HepG2 (cell line): ENCODE data around the gene SELENOH. TPM values are rescaled to one million over a fixed set of nuclear protein-coding genes. Genes with fewer than 3 reads are reported as not detected.

Experiments used
- ATAC-seq: fragments of 200-7000 bp; cut with Tn5 transposase; 3 replicates; pipeline ENCODE4 v1.9.1; 2020; ENCODE audit warnings: mild to moderate bottlenecking, moderate library complexity
- BruUV-seq: library from RNA; stranded (reverse); fragments of 400-500 nt; replicated peaks from 2 replicates; lab custom pipeline; 2021; lab: Mats Ljungman, UMichigan
- CTCF ChIA-PET: fragments of 300-600 bp; formaldehyde crosslinking; extraction: SDS; loops from one replicate; lab custom pipeline; 2021; ENCODE audit warnings: low total read pairs, inconsistent platforms, low intra/inter-chr PET ratio; lab: Yijun Ruan, JAX
- POLR2A ChIA-PET: fragments of 350-600 bp; sonication (Branson Sonifier 250); formaldehyde crosslinking; loops from one replicate; lab custom pipeline; 2020; ENCODE audit warnings: antibody characterized with exemption, inconsistent platforms; lab: Yijun Ruan, JAX
- DNase-seq: peaks from one replicate; pipeline ENCODE4 v3.0.0-alpha.2; 2015; ENCODE audit warnings: low spot score
- FAIRE-seq: peaks from 3 replicates; lab custom pipeline; 2011; peaks lifted over from hg19 to GRCh38; lab: Jason Lieb, UNC
- H2AFZ ChIP-seq: one replicate; pipeline ENCODE4 v1.6.1; 2011; ENCODE audit warnings: low read length, inconsistent platforms
- H3K27ac ChIP-seq: fragments of 300-600 bp; 3 replicates; pipeline ENCODE4 v1.8.0; 2011; ENCODE audit warnings: mixed run types, mild to moderate bottlenecking, mixed read lengths, low read length, inconsistent platforms; ENCODE audit not compliant: insufficient read depth; ENCODE audit errors: extremely low read length
- H3K27me3 ChIP-seq, 2 experiments: fragments of 200-600 bp in 1 of 2; 2 replicates in 1 of 2; 3 replicates in 1 of 2; pipeline versions ENCODE4 v1.6.0 to v1.8.0; 2011; ENCODE audit warnings: low read length in 2 of 2, mild to moderate bottlenecking in 2 of 2, moderate library complexity in 2 of 2, inconsistent platforms in 1 of 2; ENCODE audit not compliant: insufficient read depth in 2 of 2, control insufficient read depth in 1 of 2
- H3K36me3 ChIP-seq, 2 experiments: fragments of 200-600 bp in 1 of 2; replicated peaks in 1 of 2; 2 replicates in 1 of 2; 3 replicates in 1 of 2; pipeline versions ENCODE4 v1.5.1 to v1.8.0; 2011; ENCODE audit warnings: low read length in 2 of 2, inconsistent platforms in 1 of 2; ENCODE audit not compliant: insufficient read depth in 2 of 2, control insufficient read depth in 1 of 2
- H3K4me1 ChIP-seq: 2 replicates; pipeline ENCODE4 v1.5.1; 2012; ENCODE audit warnings: low read length, inconsistent platforms; ENCODE audit not compliant: insufficient read depth
- H3K4me2 ChIP-seq: 2 replicates; pipeline ENCODE4 v1.6.0; 2011; ENCODE audit warnings: low read depth, low read length, inconsistent platforms
- H3K4me3 ChIP-seq, 3 experiments: fragments of 200-600 bp in 1 of 3; sonication (generic), shearing (Covaris generic) in 1 of 3; replicated peaks in 1 of 3; 2 replicates each; pipeline ENCODE4 v1.5.1; 2011 to 2016; ENCODE audit warnings: low read length in 3 of 3, inconsistent platforms in 2 of 3, low read depth in 2 of 3, mild to moderate bottlenecking in 2 of 3, control low read depth in 1 of 3, mixed read lengths in 1 of 3; ENCODE audit not compliant: insufficient read depth in 1 of 3
- H3K79me2 ChIP-seq: one replicate; pipeline ENCODE4 v1.6.1; 2011; ENCODE audit warnings: low read length, inconsistent platforms; ENCODE audit not compliant: insufficient read depth
- H3K9ac ChIP-seq: 2 replicates; pipeline ENCODE4 v1.6.0; 2011; ENCODE audit warnings: mild to moderate bottlenecking, low read depth, low read length, inconsistent platforms; ENCODE audit not compliant: insufficient read depth
- H3K9me3 ChIP-seq: 2 replicates; pipeline ENCODE4 v1.5.1; 2012; ENCODE audit warnings: mild to moderate bottlenecking, low read length
- H4K20me1 ChIP-seq: 2 replicates; pipeline ENCODE4 v1.6.0; 2011; ENCODE audit warnings: inconsistent platforms, mild to moderate bottlenecking, low read length, moderate library complexity; ENCODE audit not compliant: insufficient read depth
- ARNTL ChIP-seq: sonication (generic); formaldehyde crosslinking; IDR thresholded peaks from 2 replicates; pipeline ENCODE4 v1.4.0; 2020; ENCODE audit warnings: mild to moderate bottlenecking, missing genetic modification reagents
- FOXK1 ChIP-seq: sonication (generic); formaldehyde crosslinking; IDR thresholded peaks from 2 replicates; pipeline ENCODE4 v1.4.0; 2020; ENCODE audit warnings: low read depth, missing genetic modification reagents, borderline replicate concordance
- HES4 ChIP-seq: sonication (generic); formaldehyde crosslinking; IDR thresholded peaks from 2 replicates; pipeline ENCODE4 v1.9.0; 2021; ENCODE audit warnings: mild to moderate bottlenecking, missing genetic modification reagents, borderline replicate concordance
- HOXA5 ChIP-seq: sonication (generic); formaldehyde crosslinking; IDR thresholded peaks from 2 replicates; pipeline ENCODE4 v1.4.0; 2020; ENCODE audit warnings: missing genetic modification reagents
- KDM5B ChIP-seq: sonication (generic); formaldehyde crosslinking; IDR thresholded peaks from 2 replicates; pipeline ENCODE4 v1.4.0; 2020; ENCODE audit warnings: missing genetic modification reagents, mild to moderate bottlenecking, borderline replicate concordance
- SIX1 ChIP-seq: sonication (generic); formaldehyde crosslinking; IDR thresholded peaks from 2 replicates; pipeline ENCODE4 v1.4.0; 2020; ENCODE audit warnings: missing genetic modification reagents, borderline replicate concordance
- SKI ChIP-seq: fragments of 450-650 bp; IDR thresholded peaks from one replicate; pipeline ENCODE4 v1.6.1; 2018; ENCODE audit warnings: mild to moderate bottlenecking; ENCODE audit not compliant: partially characterized antibody
- TRIM24 ChIP-seq: sonication (generic); formaldehyde crosslinking; IDR thresholded peaks from 2 replicates; pipeline ENCODE4 v1.8.0; 2022; ENCODE audit warnings: mild to moderate bottlenecking, missing genetic modification reagents
- ZC3H4 ChIP-seq: sonication (generic); formaldehyde crosslinking; IDR thresholded peaks from 2 replicates; pipeline ENCODE4 v1.4.0; 2020; ENCODE audit warnings: missing genetic modification reagents, borderline replicate concordance
- ZNF501 ChIP-seq: sonication (generic); formaldehyde crosslinking; IDR thresholded peaks from 2 replicates; pipeline ENCODE4 v1.5.1; 2020; ENCODE audit warnings: mild to moderate bottlenecking, moderate library complexity, missing genetic modification reagents
- WGBS: methylation state at CpG from one replicate; pipeline ENCODE4 v1.1.6; 2017; ENCODE audit warnings: low lambda C conversion rate; 5-methylcytosine and 5-hydroxymethylcytosine counted together
- in situ Hi-C: cut with HindIII; loops from 2 replicates; pipeline ENCODE4 v1.10.0; 2017; ENCODE audit warnings: low pct_unique_long_range_greater_than_20kb; ENCODE audit not compliant: extremely low pct_ligation_motif_present
- intact Hi-C: fragments of 100-400 bp; cut with micrococcal nuclease; formaldehyde crosslinking; loops from one replicate; pipeline ENCODE4 v1.10.0; 2022; ENCODE audit not compliant: unreplicated experiment
- polyA plus RNA-seq, 8 experiments: library from polyadenylated mRNA; depleted of rRNA in 3 of 8; stranded (reverse) in 7 of 8; unstranded in 1 of 8; fragments of >200 nt; fragmentation: Illumina TruSeq in 4 of 8; extraction: Trizol in 4 of 8; gene quantifications; 2 replicates each; pipeline versions ENCODE4 v1.2.1 to v1.2.3, GENCODE V29; 2011 to 2016; ENCODE audit warnings: low read depth in 4 of 8, missing spikeins in 1 of 8, mixed read lengths in 1 of 8; ENCODE audit not compliant: insufficient read depth in 1 of 8
- total RNA-seq, 5 experiments: library from RNA; depleted of rRNA; stranded (reverse); fragments of >200 nt; fragmentation: Illumina TruSeq; extraction: Trizol; gene quantifications; 2 replicates each; pipeline ENCODE4 v1.2.3, GENCODE V29; 2016; ENCODE audit warnings: low read depth in 1 of 5
- TF ChIP-seq, protein P1 (sequence below): IDR thresholded peaks from 2 replicates; pipeline ENCODE4 v1.6.1; 2016; ENCODE audit warnings: low read depth, borderline replicate concordance
- TF ChIP-seq, protein P2 (sequence below): sonication (generic); formaldehyde crosslinking; IDR thresholded peaks from 2 replicates; pipeline ENCODE4 v1.5.1; 2020; ENCODE audit warnings: missing genetic modification reagents, mild to moderate bottlenecking, borderline replicate concordance
- TF ChIP-seq, protein P3 (sequence below): sonication (generic); formaldehyde crosslinking; IDR thresholded peaks from 2 replicates; pipeline ENCODE4 v1.4.0; 2020; ENCODE audit warnings: missing genetic modification reagents

The SELENOH gene
- total and polyA plus RNA-seq, 2 of the 13 experiments (the other 11 are each of a cell fraction or from before 2014, with no cell fraction given): 27.2 to 77.4 TPM

DNA sequence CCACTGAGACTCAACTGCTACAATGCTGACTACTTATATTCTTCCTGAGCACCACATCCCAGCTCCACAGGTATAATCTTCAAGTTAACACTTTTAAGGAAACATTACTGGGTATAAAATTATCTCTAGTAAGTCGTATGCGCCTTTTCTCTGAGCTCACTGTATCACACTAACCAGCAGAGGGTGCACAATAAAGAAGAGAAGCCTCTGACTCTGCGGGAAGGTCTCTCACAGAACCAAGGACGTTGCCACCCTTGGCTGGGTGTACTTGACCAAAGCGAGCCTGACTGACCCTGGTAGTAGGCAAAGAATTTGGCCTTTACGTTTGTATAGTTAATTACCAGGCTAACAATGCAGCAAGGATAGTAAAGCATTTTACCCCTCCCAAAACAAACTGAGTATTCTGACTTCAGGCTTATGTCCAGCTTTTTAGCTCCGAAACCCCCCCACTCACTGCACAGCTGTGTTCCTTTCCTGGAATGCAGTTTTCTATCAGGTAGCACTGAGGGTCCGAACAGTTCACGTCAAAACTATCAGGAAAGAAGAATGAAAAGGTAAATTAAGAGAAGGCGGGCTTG lies 10.5 kb downstream of the SELENOH start, which contains the start of gene BTBD18:
TSS of gene BTBD18 (minus strand) at position 144 of the 578 bp plus-strand sequence. CDS start 631 bp downstream, outside the sequence.
- DNase-seq: peak; percentile 83
- Histone ChIP-seq H3K4me1 (peaks cover 26% of the 10 kb centered on the region), H4K20me1 (no peaks in the 10 kb centered on the region), H3K79me2 (no peaks in the 10 kb centered on the region), H3K9me3 (no peaks in the 10 kb centered on the region), H3K36me3 (no peaks in the 10 kb centered on the region), H3K4me3 (no peak within 1 kb of the TSS), H3K27me3 (no peaks in the 10 kb centered on the region), H3K4me2 (no peak within 1 kb of the TSS), H2AFZ (no peak within 1 kb of the TSS), H3K27ac (peak within 1 kb of the TSS; percentile 31), H3K9ac (no peak within 1 kb of the TSS)
- 45% methylated on average over 10 of the region's 10 CpGs for WGBS
- intact Hi-C loops: loop anchor here (1.0 kb wide), 1 partner anchor 49 kb away; no protein-coding TSS in a partner anchor
- BruUV-seq: no TSS peak
- in situ Hi-C loops: no loop called here
- CTCF ChIA-PET: interaction anchor here (1.5 to 3.1 kb wide), 2 partner anchors 49 to 761 kb away, joined by 5 to 47 read pairs; no protein-coding TSS in a partner anchor
- peak; percentile 94 for ATAC-seq
- peak; percentile 83 for FAIRE-seq
- POLR2A ChIA-PET: interaction anchor here (0.5 to 2.9 kb wide), 6 partner anchors 10 to 1800 kb away, joined by 3 to 19 read pairs (median 10); partner anchors contain the start of genes CTNND1 and SELENOH
- TF ChIP-seq, protein P1, sequence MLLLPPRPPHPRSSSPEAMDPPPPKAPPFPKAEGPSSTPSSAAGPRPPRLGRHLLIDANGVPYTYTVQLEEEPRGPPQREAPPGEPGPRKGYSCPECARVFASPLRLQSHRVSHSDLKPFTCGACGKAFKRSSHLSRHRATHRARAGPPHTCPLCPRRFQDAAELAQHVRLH (CRISPR knock-in tag): 0 out of 2 replicates have a peak, but pooled peaks have one; percentile 26
- no peak for TF ChIP-seq FOXK1 (CRISPR knock-in tag)
- TF ChIP-seq, protein P2, sequence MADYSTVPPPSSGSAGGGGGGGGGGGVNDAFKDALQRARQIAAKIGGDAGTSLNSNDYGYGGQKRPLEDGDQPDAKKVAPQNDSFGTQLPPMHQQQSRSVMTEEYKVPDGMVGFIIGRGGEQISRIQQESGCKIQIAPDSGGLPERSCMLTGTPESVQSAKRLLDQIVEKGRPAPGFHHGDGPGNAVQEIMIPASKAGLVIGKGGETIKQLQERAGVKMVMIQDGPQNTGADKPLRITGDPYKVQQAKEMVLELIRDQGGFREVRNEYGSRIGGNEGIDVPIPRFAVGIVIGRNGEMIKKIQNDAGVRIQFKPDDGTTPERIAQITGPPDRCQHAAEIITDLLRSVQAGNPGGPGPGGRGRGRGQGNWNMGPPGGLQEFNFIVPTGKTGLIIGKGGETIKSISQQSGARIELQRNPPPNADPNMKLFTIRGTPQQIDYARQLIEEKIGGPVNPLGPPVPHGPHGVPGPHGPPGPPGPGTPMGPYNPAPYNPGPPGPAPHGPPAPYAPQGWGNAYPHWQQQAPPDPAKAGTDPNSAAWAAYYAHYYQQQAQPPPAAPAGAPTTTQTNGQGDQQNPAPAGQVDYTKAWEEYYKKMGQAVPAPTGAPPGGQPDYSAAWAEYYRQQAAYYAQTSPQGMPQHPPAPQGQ (CRISPR knock-in tag): no peak
- TF ChIP-seq TRIM24 (CRISPR knock-in tag): no peak
- no peak for TF ChIP-seq SKI
- no peak for TF ChIP-seq ZNF501 (CRISPR knock-in tag)
- TF ChIP-seq KDM5B (CRISPR knock-in tag): no peak
- no peak for TF ChIP-seq ARNTL (CRISPR knock-in tag)
- TF ChIP-seq SIX1 (CRISPR knock-in tag): no peak
- TF ChIP-seq ZC3H4 (CRISPR knock-in tag): no peak
- TF ChIP-seq, protein P3, sequence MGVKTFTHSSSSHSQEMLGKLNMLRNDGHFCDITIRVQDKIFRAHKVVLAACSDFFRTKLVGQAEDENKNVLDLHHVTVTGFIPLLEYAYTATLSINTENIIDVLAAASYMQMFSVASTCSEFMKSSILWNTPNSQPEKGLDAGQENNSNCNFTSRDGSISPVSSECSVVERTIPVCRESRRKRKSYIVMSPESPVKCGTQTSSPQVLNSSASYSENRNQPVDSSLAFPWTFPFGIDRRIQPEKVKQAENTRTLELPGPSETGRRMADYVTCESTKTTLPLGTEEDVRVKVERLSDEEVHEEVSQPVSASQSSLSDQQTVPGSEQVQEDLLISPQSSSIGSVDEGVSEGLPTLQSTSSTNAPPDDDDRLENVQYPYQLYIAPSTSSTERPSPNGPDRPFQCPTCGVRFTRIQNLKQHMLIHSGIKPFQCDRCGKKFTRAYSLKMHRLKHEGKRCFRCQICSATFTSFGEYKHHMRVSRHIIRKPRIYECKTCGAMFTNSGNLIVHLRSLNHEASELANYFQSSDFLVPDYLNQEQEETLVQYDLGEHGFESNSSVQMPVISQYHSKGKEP (CRISPR knock-in tag): no peak
- TF ChIP-seq HOXA5 (CRISPR knock-in tag): no peak
- no peak for TF ChIP-seq HES4 (CRISPR knock-in tag)
